Lung (tissue), 12 donors: Measurements from ENCODE around the gene DOCK4. TPM values are rescaled to one million over a fixed set of nuclear protein-coding genes. Genes with fewer than 3 reads are reported as not detected.

ENCODE experiments used
- ATAC-seq: fragments of 200-7000 bp; cut with Tn5 transposase; one replicate; pipeline ENCODE4 v1.9.1; 2020; ENCODE audit warnings: moderate number of reproducible peaks; ENCODE audit not compliant: insufficient read depth, low FRiP score
- DNase-seq, 3 donors: peaks; one replicate each; pipeline ENCODE4 v3.0.0-alpha.2; 2013 to 2017
- H3K27ac ChIP-seq, 2 donors: one replicate each; pipeline ENCODE4 v1.5.1; 2013; ENCODE audit warnings: mild to moderate bottlenecking in 2 of 2, moderate library complexity in 2 of 2, control low read depth in 1 of 2, inconsistent platforms in 1 of 2, low read depth in 1 of 2, low read length in 1 of 2
- H3K27me3 ChIP-seq, 3 donors: one replicate each; pipeline ENCODE4 v1.5.1; 2013; ENCODE audit warnings: low read length in 2 of 3; ENCODE audit not compliant: control insufficient read depth in 3 of 3, insufficient read depth in 3 of 3
- H3K36me3 ChIP-seq, 4 donors: one replicate each; pipeline ENCODE4 v1.5.1; 2013; ENCODE audit warnings: low read length in 4 of 4, mild to moderate bottlenecking in 1 of 4, moderate library complexity in 1 of 4; ENCODE audit not compliant: control insufficient read depth in 4 of 4, insufficient read depth in 4 of 4
- H3K4me1 ChIP-seq, 5 donors: one replicate each; pipeline ENCODE4 v1.5.1; 2013; ENCODE audit warnings: low read length in 5 of 5, mild to moderate bottlenecking in 2 of 5, moderate library complexity in 1 of 5; ENCODE audit not compliant: control insufficient read depth in 5 of 5, insufficient read depth in 5 of 5
- H3K4me3 ChIP-seq: one replicate; pipeline ENCODE4 v1.5.1; 2013; ENCODE audit warnings: mild to moderate bottlenecking, control low read depth, moderate library complexity
- H3K9ac ChIP-seq, 2 donors: one replicate each; pipeline ENCODE4 v1.5.1; 2013; ENCODE audit warnings: low read length in 2 of 2, control low read depth in 1 of 2; ENCODE audit not compliant: insufficient read depth in 1 of 2
- H3K9me3 ChIP-seq, 4 donors: one replicate each; pipeline ENCODE4 v1.5.1; 2013; ENCODE audit warnings: low read length in 3 of 4, mild to moderate bottlenecking in 1 of 4, moderate library complexity in 1 of 4; ENCODE audit not compliant: control insufficient read depth in 4 of 4, insufficient read depth in 3 of 4
- WGBS, 2 donors: extraction: QIAGEN DNeasy Blood & Tissue Kit; methylation state at CpG; one replicate each; pipeline ENCODE4 v1.1.7; 2013; 5-methylcytosine and 5-hydroxymethylcytosine counted together
- polyA plus RNA-seq, 2 donors: library from polyadenylated mRNA; stranded (reverse); fragments of 200-250 nt; gene quantifications; one replicate each; pipeline ENCODE4 v1.2.1, GENCODE V29; 2013
- total RNA-seq, 2 donors: library from RNA; depleted of rRNA in 1 of 2; stranded (reverse); fragments of >200 nt in 1 of 2; gene quantifications; one replicate each; pipeline ENCODE4 v1.2.1, GENCODE V29; 2014 to 2021
- TF ChIP-seq, protein P1 (sequence below): IDR thresholded peaks from 2 replicates; pipeline ENCODE4 v1.5.1; 2012; ENCODE audit warnings: mild to moderate bottlenecking; ENCODE audit errors: control extremely low read depth, extremely low read depth
- donor health status: control.
- donor health status: control.
- donor health status: Bipolar disorder and iron deficiency.
- donor health status: healthy.
- donor health status: DM: yes; HTN: yes; CAD: no.

The DOCK4 gene
- total and polyA plus RNA-seq, 4 donors: 18.7 to 163 (median 40.3) TPM

- H3K4me3 ChIP-seq: no peak overlapping the region
- no peak for ATAC-seq
- no peaks in the 10 kb centered on the region for H3K4me1 ChIP-seq
- H3K36me3 ChIP-seq: peaks cover 14 to 30% (median 18%) of the 10 kb centered on the region in 4 donors
- H3K9ac ChIP-seq: no peak overlapping the region
- no peak for DNase-seq
- no peaks in the 10 kb centered on the region for H3K9me3 ChIP-seq
- WGBS, 2 donors: 91 to 92% methylated on average over 16 of the region's 16 CpGs
- H3K27ac ChIP-seq: no peak overlapping the region
- TF ChIP-seq, protein P1, sequence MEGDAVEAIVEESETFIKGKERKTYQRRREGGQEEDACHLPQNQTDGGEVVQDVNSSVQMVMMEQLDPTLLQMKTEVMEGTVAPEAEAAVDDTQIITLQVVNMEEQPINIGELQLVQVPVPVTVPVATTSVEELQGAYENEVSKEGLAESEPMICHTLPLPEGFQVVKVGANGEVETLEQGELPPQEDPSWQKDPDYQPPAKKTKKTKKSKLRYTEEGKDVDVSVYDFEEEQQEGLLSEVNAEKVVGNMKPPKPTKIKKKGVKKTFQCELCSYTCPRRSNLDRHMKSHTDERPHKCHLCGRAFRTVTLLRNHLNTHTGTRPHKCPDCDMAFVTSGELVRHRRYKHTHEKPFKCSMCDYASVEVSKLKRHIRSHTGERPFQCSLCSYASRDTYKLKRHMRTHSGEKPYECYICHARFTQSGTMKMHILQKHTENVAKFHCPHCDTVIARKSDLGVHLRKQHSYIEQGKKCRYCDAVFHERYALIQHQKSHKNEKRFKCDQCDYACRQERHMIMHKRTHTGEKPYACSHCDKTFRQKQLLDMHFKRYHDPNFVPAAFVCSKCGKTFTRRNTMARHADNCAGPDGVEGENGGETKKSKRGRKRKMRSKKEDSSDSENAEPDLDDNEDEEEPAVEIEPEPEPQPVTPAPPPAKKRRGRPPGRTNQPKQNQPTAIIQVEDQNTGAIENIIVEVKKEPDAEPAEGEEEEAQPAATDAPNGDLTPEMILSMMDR: no peak
- H3K27me3 ChIP-seq: no peaks in the 10 kb centered on the region
Observed at GRCh38 chr7:111728635-111728995, 477.6 kb downstream of the DOCK4 start.

GRCh38 chr7:111727905-111728634, 478.1 kb downstream of the DOCK4 start:
- H3K4me1 ChIP-seq: no peaks in the 10 kb centered on the region
- WGBS, 2 donors: 88% methylated on average over 41 of the region's 41 CpGs
- TF ChIP-seq, protein P1: no peak
- no peak overlapping the region for H3K9ac ChIP-seq
- no peak overlapping the region for H3K4me3 ChIP-seq
- H3K36me3 ChIP-seq: peaks cover 9 to 27% (median 14%) of the 10 kb centered on the region in 4 donors
- DNase-seq (no peak), ATAC-seq (no peak)
- no peaks in the 10 kb centered on the region for H3K9me3 ChIP-seq
- H3K27ac ChIP-seq: no peak overlapping the region
- H3K27me3 ChIP-seq: no peaks in the 10 kb centered on the region

GRCh38 chr7:111718886-111719285, 487.3 kb downstream of the DOCK4 start:
- 86 to 93% methylated on average over 3 of the region's 3 CpGs for WGBS, 2 donors
- no peak overlapping the region for H3K9ac ChIP-seq
- no peak overlapping the region for H3K27ac ChIP-seq
- peaks cover 0 to 4% (median under 1%) of the 10 kb centered on the region in 4 donors for H3K9me3 ChIP-seq
- no peak for ATAC-seq
- TF ChIP-seq, protein P1: no peak
- no peak for DNase-seq
- no peaks in the 10 kb centered on the region for H3K27me3 ChIP-seq
- no peaks in the 10 kb centered on the region for H3K36me3 ChIP-seq
- no peak overlapping the region for H3K4me3 ChIP-seq
- no peaks in the 10 kb centered on the region for H3K4me1 ChIP-seq
